ENCODE data around the gene ZNF444. TPM values are rescaled to one million over a fixed set of nuclear protein-coding genes. Genes with fewer than 3 reads are reported as not detected.

Gene ZNF444
- total RNA-seq, 6 experiments from 2014 or later: 20.6 to 28.4 (median 22.5) TPM

DNA sequence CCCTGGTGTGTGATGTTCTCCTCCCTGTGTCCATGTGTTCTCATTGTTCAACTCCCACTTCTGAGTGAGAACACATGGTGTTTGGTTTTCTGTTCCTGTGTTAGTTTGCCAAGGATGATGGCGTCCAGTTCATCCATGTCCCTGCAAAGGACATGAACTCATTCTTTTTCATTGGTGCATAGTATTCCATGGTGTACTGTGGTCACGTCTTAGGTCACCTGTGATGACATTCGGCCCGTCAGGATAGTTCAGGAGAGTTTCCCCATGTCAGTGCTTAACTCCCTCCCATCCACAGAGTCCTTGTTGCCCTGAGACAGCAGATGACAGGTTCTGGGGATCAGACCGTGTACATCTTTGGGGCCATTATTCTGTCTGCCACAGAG, 8.6 kb downstream of the ZNF444 start:
- no peaks in the 10 kb centered on the region for H3K9me3 Mint-ChIP-seq
- no peak for DNase-seq
- H3K36me3 Mint-ChIP-seq (ENCODE audit: low read depth): peaks cover 19% of the 10 kb centered on the region
- TF ChIP-seq, protein P1, sequence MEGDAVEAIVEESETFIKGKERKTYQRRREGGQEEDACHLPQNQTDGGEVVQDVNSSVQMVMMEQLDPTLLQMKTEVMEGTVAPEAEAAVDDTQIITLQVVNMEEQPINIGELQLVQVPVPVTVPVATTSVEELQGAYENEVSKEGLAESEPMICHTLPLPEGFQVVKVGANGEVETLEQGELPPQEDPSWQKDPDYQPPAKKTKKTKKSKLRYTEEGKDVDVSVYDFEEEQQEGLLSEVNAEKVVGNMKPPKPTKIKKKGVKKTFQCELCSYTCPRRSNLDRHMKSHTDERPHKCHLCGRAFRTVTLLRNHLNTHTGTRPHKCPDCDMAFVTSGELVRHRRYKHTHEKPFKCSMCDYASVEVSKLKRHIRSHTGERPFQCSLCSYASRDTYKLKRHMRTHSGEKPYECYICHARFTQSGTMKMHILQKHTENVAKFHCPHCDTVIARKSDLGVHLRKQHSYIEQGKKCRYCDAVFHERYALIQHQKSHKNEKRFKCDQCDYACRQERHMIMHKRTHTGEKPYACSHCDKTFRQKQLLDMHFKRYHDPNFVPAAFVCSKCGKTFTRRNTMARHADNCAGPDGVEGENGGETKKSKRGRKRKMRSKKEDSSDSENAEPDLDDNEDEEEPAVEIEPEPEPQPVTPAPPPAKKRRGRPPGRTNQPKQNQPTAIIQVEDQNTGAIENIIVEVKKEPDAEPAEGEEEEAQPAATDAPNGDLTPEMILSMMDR (IDR thresholded peaks at IDR 0.05): no peak
- no peak overlapping the region for H3K4me3 Mint-ChIP-seq
- H3K27me3 Mint-ChIP-seq (ENCODE audit: insufficient read depth): peaks cover 2% of the 10 kb centered on the region
- no peaks in the 10 kb centered on the region for H3K4me1 Mint-ChIP-seq (ENCODE audit: low read depth)
- no peak overlapping the region for H3K27ac Mint-ChIP-seq

DNA sequence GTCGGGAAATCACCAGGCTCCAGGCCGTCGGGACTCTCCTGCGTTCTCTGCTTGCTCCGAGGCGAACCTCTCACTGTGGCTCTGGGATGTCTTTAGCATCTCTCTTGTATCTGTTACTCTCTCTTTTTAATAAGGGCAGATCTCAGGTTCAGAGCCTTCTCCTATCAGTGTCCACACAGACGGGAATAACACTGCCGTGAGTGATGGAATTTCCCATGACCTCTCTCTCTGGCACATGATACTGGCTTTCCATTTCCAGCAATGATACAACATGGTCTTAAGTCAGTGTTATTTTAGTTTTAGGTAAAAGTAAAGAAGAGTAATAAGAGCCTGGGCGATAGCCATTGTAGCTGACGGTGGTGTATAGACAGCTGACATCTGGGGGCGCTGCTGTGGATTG, 9.3 kb downstream of the ZNF444 start:
- no peak for DNase-seq
- TF ChIP-seq, protein P1 (IDR thresholded peaks at IDR 0.05): no peak
- H3K36me3 Mint-ChIP-seq (ENCODE audit: low read depth): peaks cover 20% of the 10 kb centered on the region
- peaks cover 2% of the 10 kb centered on the region for H3K27me3 Mint-ChIP-seq (ENCODE audit: insufficient read depth)
- H3K4me3 Mint-ChIP-seq: no peak overlapping the region
- no peaks in the 10 kb centered on the region for H3K4me1 Mint-ChIP-seq (ENCODE audit: low read depth)
- no peaks in the 10 kb centered on the region for H3K9me3 Mint-ChIP-seq
- no peak overlapping the region for H3K27ac Mint-ChIP-seq

DNA sequence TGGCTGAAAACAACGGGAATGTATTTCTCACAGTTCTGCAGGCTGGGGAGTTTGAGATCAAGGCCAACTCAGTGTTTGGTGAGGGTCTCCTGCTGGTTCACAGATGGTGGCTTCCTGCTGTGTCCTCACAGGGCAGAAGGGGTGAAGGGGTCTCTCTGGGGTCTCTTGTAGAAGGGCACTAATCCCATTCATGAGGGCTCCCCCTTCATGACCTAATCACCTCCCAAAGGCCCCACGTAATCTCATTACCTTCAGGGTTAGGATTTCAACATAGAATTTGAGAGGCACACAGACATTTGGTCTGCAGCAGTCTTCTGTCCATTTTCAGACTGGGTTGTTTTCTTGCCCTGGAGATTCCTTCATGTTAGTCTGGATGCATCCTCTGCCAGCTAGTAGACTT, 11.6 kb downstream of the ZNF444 start:
- TF ChIP-seq, protein P1 (IDR thresholded peaks at IDR 0.05): no peak
- Mint-ChIP-seq H3K36me3 (ENCODE audit: low read depth) (peaks cover 33% of the 10 kb centered on the region), H3K4me3 (no peak overlapping the region), H3K27me3 (ENCODE audit: insufficient read depth) (peaks cover 2% of the 10 kb centered on the region), H3K9me3 (no peaks in the 10 kb centered on the region), H3K27ac (no peak overlapping the region), H3K4me1 (ENCODE audit: low read depth) (no peaks in the 10 kb centered on the region)
- no peak for DNase-seq

DNA sequence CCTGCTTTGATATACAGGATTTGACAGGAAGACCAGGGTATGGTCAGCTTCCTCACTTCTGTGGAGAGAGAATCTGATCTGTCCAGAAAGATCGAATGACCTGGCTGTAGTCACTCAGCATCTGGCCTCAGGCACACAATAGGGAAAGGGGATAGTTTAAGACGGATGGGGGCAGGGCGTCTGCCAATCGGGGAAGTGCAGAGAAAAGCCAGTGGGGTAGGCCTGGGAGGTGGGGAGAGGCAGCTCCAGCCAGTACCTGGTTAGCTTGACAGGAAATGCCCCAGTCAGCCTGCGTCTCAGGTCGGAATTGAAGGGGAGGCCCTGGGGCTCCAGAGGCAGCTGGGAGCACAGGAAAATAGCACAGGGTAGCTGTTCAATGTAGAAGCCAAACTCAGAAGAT, 12.4 kb downstream of the ZNF444 start:
- Mint-ChIP-seq H3K4me3 (no peak overlapping the region), H3K9me3 (no peaks in the 10 kb centered on the region), H3K36me3 (ENCODE audit: low read depth) (peaks cover 31% of the 10 kb centered on the region), H3K4me1 (ENCODE audit: low read depth) (no peaks in the 10 kb centered on the region), H3K27me3 (ENCODE audit: insufficient read depth) (peaks cover 2% of the 10 kb centered on the region), H3K27ac (no peak overlapping the region)
- DNase-seq: no peak
- TF ChIP-seq, protein P1 (IDR thresholded peaks at IDR 0.05): no peak

DNA sequence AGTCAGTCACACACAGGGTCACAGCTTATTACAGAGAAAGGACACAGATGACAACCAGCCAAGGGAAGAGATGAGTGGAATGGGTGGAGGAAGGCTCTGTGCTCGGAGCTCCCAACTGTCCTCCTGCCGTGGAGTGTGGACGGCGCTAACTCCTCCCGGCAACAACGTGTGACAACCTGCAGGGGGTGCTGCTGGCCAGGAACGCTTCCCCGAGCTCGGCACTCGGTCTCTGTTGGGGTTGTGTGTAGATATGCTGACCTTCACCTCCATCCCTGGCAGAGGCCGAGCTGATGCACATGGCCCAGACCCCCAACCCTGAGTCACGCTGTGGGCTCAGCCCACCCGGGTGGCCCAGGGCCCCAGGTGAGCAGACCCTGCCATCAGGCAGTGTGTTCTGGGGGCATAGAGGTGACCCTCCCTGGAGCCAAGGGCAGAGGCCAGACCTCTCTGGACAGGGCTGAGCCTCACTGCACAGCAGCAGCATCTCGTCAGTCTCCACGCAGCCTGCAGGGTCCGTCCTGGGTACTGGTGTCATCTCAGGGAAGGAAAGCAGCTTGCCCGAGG, 14.1 kb downstream of the ZNF444 start:
- peaks cover 30% of the 10 kb centered on the region for H3K36me3 Mint-ChIP-seq (ENCODE audit: low read depth)

More for the DNA sequence above, 14.1 kb downstream of the ZNF444 start:
- Mint-ChIP-seq H3K27ac (no peak overlapping the region), H3K4me1 (ENCODE audit: low read depth) (no peaks in the 10 kb centered on the region), H3K4me3 (no peak overlapping the region), H3K27me3 (ENCODE audit: insufficient read depth) (peaks cover 5% of the 10 kb centered on the region), H3K9me3 (no peaks in the 10 kb centered on the region; the same call in 1 of the 2 replicates)
- TF ChIP-seq, protein P1 (IDR thresholded peaks at IDR 0.05): peak; percentile 64
- DNase-seq: no peak
